ENCODE measurements around the gene AQP12A.
"Not testable (repeated sequence)": the region's sequence is repeated elsewhere in the genome, so short reads cannot be mapped to it uniquely, and the experiment has no call there.

DNA sequence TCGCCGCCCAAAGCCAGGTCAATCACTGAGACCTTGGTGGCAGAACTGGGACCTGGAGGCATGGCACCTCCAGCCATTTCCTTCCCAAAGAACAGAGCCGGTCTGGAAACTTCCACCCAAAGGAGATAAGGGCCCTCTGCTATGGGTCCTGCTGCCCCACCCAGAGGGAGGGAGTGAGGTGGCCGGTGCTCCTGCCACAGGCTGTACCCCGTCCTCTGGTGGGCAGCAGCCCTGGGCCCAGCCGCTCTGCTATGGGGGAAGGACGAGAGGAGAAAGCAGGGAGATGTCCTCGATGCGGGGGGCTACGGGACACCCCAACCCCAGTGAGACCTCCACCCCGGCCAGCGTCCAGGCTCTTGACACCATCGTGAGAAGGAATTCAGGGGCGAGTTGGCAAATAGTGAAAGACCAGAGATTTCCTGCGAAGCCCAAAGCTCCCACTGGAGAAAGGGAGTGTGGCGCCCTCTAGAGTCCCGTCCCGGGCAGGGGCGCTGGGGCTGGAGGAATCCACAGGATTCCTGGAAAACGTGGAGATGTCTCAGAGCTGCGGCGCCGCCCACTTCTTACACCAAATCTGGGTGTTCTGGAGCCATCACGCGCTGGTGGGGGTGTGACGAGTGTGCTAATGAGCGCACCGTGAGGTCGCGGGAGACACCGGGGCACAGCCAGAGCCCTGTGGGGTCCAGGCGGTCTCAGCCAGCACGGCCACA is 7.3 kb downstream of the AQP12A start:
- not testable (repeated sequence) for TF ChIP-seq POLR2AphosphoS5 (IDR thresholded peaks at IDR 0.05)
- TF ChIP-seq, protein P1, sequence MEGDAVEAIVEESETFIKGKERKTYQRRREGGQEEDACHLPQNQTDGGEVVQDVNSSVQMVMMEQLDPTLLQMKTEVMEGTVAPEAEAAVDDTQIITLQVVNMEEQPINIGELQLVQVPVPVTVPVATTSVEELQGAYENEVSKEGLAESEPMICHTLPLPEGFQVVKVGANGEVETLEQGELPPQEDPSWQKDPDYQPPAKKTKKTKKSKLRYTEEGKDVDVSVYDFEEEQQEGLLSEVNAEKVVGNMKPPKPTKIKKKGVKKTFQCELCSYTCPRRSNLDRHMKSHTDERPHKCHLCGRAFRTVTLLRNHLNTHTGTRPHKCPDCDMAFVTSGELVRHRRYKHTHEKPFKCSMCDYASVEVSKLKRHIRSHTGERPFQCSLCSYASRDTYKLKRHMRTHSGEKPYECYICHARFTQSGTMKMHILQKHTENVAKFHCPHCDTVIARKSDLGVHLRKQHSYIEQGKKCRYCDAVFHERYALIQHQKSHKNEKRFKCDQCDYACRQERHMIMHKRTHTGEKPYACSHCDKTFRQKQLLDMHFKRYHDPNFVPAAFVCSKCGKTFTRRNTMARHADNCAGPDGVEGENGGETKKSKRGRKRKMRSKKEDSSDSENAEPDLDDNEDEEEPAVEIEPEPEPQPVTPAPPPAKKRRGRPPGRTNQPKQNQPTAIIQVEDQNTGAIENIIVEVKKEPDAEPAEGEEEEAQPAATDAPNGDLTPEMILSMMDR (IDR thresholded peaks at IDR 0.05), result not testable (repeated sequence)

Measured in sigmoid colon (tissue), 4 donors.